COR-L47 (cell line): ENCODE results near the gene DYNC2LI1.
"Not testable (repeated sequence)": the region's sequence is repeated elsewhere in the genome, so short reads cannot be mapped to it uniquely, and the experiment has no call there.

Experiments used
- DNase-seq: peaks from one replicate; lab custom pipeline; 2025; lab: John Stamatoyannopoulos, UW

The DYNC2LI1 gene

GRCh38 chr2:43773876-43774613 lies at the start of gene DYNC2LI1:
Gene DYNC2LI1, plus strand, starts transcription at chr2:43774039. Its CDS starts 100 bp downstream, at chr2:43774139.
- DNase-seq: peak; percentile 82

DNA sequence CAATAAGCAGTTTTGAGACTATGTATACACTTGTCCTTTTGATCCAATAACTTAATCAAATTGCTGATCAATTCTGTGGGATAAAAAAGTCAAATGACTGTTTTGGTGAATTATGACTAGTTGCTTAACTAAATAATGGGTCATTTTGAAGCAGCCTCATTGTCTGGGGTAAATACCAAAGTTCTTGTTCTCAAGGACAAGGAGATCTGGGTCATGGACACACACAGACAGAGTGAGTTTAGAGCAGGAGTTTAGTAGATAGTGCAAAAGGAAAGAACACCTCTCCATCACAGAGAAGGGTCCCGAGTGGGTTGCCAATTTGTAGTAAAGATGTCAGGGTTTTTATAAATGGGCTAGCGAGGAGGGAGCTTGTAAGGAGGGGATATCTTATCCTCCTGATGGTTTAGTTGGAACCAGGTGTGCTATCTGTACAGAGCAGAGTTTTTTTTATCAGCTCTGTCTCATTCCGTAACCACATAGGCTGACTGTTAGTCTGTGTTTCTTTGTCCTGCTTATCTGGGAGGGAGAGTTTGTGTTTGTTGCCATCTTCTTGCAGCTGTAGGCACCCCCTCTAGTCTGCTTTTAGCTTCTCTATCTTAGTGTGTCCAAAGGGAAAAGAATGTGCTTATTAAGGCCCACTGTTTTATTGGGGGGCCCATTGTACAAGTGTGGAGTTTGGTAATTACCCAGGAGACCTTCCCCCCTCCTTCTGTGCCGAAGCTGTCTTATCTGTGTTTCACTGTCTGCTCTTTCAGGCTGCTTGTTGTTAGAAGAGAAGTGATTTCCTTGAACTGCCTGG lies 48.9 kb upstream of the DYNC2LI1 start:
- no peak for DNase-seq

DNA sequence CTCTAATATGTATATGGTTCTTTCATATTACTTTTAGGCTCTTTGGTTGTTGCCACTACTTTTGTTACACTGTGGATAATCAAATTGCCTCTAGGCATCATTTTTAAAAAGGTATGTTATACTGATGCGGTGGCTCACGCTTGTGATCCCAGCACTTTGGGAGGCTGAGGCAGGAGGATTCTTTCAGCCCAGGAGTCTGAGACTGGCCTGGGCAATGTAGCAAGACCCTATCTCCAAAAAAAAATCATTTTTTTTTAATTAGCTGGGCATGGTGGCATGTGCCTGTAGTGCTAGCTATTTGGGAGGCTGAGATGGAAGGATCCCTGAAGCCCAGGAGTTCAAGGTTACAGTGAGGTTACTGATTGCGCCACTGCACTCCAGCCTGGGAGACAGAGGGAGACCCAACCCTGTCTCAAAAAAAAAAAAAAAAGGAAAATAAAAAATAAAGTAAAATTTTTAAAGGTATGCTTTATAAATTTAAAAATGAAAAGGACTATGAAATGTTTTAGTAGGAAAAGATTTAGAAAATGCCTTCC lies 48.1 kb upstream of the DYNC2LI1 start:
- no peak for DNase-seq

GRCh38 chr2:43726961-43727633 lies 46.7 kb upstream of the DYNC2LI1 start:
- not testable (repeated sequence) for DNase-seq

- no peak for DNase-seq
Measured at GRCh38 chr2:43727634-43728014, 46.2 kb upstream of the DYNC2LI1 start.

DNA sequence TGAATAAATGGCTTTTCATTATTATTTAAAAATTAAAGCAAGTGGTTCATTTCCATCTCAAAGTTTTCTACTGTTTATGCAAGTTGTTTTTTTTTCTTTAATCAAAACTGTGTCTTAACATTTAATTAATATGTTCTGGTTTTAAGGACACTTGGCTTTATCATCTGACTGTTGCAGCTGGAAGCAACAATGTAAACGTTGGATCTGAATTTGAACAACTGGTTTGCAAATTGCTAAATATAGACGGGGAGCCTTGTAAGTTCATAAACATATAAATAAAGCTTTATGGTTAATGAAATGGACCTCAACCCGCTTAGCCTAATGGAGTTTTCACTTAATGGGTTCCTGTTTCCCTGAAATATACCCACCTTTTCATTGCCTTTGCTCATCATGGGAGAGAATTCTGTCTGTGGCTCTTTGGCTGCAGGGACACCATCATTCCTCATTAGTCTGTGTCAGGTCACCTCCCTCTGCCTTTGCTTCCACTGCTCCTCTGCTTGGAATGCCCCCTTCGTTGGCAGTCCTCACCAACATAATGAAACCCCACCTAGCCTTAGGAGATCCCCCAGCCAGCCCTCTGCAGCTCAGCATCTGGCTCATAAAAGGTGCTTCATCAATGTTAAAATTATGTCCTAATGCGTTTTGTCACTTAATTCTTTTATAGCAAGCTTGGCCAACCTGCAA lies 44.2 kb upstream of the DYNC2LI1 start:
- no peak for DNase-seq

- no peak for DNase-seq
Measured at GRCh38 chr2:43731211-43731610, 42.6 kb upstream of the DYNC2LI1 start.

DNA sequence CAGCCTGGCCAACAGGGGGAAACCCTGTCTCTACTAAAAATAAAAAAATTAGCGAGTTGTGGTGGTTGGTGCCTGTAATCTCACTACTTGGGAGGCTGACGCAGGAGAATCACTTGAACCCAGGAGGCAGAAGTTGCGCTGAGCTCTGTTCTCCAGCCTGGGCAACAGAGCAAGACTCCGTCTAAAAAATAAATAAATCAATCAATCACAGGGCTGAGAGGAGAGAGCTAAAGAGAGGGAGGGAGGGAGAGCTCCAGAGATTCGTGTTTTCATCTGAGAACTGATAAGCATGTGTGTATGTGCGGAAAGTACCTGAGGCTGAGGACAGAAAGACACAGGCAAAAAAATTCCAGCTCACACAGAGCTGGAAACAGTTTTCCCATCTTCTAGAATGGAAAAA lies 37.2 kb upstream of the DYNC2LI1 start:
- DNase-seq: no peak

GRCh38 chr2:43737097-43737854 lies 36.6 kb upstream of the DYNC2LI1 start:
- no peak for DNase-seq

DNA sequence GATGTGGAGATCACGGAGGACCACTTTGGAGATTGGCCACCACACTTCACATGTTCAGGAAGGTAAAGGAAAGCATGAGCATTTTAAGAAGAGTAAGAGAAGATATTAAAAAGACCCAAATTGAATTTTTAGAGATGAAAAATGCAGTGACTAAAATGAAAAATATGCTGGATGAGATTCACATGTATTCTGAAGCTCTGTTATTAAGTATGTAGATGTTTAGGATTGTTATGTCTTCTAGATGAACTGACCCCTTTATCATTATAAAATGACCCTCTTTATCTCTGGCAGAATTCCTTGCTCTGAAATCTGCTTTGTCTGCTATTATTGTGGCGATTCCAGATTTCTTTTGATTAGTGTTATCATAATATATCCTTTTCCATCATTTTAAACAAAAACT lies 36.0 kb upstream of the DYNC2LI1 start:
- no peak for DNase-seq

DNA sequence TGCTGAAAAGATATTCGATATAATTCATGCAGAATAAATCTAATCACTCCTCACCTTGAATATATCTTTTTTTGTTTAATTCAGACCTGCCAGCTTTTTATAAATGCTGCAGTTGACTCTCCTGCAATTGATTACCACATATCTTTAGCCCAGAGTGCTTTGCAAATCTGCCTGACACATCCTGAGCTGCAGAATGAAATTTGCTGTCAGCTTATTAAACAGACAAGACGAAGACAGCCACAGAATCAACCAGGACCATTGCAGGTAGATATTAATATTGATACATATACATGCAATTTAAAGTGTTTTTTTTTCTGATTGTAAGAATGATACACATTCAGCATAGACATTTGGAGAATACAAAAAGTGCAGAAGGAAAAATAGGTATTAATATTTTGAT lies 35.6 kb upstream of the DYNC2LI1 start:
- no peak for DNase-seq

DNA sequence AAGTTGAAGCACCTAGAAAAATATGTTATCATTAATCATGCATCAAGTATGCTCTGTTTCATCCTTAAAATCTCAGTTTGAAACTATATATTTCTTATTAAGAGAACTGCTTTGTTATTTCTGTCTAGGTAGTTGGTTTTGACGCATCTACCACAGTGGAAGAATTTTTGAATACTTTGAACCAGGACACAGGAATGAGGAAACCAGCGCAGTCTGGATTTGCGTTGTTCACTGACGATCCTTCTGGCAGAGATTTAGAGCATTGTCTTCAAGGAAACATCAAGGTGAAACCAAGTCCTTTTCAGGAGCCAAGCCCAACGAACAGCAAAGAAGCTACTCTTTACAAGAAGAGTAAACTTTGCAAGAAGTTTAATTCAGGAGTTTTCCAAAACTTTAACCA lies 30.1 kb upstream of the DYNC2LI1 start:
- DNase-seq: no peak

DNA sequence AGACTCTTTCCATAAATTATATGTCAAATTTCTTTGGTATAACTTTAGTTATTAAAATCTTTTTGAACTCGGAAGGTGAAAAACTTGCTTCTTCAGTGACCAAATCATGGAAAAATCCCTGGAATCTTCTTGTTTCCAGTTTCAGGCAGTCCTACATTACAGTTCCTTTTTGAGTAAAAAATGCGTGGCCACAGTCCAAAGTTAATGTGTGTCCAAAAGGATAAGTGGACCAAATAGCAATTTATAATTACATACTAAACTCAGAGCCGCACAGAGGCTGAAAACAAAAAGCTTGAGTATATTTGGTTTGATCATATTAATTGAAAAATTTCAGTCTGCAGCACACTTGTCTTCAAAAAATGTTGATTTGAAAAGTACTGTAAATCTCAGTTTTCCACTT lies 28.4 kb upstream of the DYNC2LI1 start:
- DNase-seq: no peak

DNA sequence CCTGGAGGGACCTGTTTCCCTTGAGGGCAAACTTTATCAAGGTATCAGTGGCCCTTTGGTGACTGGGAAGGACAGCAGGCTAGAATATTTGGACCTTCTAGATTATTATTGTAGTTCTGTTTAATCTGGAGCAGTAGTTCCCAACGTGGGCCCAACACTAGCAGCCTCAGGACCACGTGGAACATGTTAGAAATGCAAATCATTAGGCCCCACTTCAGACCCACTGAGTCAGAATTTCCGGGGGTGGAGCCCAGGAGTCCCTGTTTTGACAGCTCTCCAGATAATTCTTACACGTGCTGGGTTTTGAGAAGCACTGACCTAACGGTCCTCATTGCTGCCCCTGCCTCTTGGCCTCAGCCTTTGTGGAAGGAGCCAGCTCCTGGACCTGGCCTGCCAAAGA lies 25.5 kb upstream of the DYNC2LI1 start:
- no peak for DNase-seq

DNA sequence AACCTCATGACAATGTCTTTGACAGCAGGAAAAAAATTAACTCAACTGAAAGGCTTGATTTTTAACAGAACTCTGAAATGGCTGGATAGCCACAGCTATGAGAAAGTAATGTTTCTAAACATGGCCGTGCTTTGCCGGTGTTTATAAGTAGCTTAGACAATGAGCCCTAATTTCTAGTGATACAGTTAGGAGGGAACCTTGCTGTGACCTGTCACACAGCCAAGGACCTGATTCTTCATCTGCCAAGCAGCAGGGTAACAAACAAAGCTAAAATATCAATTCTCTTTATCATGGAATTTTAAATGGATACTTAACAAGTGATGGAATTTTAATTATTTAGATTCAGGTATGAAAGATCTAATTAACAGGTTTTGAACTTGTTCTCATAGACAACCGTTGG lies 24.3 kb upstream of the DYNC2LI1 start:
- peak; percentile 62 for DNase-seq

- no peak for DNase-seq
Measured at GRCh38 chr2:43751476-43751990, 22.3 kb upstream of the DYNC2LI1 start.

GRCh38 chr2:43752302-43752701 lies 21.5 kb upstream of the DYNC2LI1 start:
- DNase-seq: no peak

DNA sequence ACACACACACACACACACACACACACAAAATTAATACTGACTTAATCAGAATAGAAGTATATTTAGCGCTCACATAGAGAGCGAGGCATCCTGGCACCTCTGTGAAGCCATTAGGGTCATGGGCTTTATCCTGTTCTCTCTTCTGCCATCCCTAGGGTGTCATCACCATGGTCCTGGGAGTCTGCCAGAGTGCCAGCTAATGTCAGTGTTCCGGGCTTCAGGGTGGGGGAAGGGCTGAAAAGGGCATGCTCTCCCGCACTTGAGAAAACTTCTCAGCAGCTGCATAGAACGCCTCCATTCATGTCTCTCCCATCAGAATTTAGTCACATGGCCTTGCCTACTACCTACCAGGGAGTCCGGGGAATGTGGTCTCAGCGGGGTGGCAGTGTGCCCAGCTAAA lies 19.7 kb upstream of the DYNC2LI1 start:
- DNase-seq: no peak

- no peak for DNase-seq
Measured at GRCh38 chr2:43758739-43759138, 15.1 kb upstream of the DYNC2LI1 start.

GRCh38 chr2:43759195-43759594 lies 14.6 kb upstream of the DYNC2LI1 start:
- no peak for DNase-seq

DNA sequence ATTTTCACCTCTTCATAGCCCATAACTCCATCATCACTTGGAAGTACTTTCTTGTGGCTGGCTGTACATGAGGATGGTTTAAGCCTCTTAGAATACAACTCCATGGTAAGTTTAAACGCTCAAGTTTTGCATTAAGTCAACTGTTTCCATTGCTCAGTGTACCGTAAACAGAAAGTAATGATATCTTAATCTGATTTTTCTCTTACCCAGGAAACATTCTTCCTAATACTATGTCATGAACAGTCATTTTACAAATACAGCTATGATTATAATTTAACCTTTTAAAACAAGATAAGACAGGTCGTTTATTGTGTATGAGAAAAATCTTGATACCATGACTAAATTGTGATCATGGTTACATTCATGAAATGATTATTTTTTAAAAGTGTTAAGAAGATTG lies 11.6 kb upstream of the DYNC2LI1 start:
- DNase-seq: no peak
